GM21447 (cell line): ENCODE results near the gene GLB1L3.
A peak's percentile ranks its signal among the peaks of the same experiment; 100 is the strongest.
"Not testable (repeated sequence)": the region's sequence is repeated elsewhere in the genome, so short reads cannot be mapped to it uniquely, and the experiment has no call there.

Source experiments
- ATAC-seq: cut with Tn5 transposase; IDR thresholded peaks from one replicate; pipeline ENCODE4 v1.9.1; 2021; ENCODE audit not compliant: unreplicated experiment

GLB1L3 gene

DNA sequence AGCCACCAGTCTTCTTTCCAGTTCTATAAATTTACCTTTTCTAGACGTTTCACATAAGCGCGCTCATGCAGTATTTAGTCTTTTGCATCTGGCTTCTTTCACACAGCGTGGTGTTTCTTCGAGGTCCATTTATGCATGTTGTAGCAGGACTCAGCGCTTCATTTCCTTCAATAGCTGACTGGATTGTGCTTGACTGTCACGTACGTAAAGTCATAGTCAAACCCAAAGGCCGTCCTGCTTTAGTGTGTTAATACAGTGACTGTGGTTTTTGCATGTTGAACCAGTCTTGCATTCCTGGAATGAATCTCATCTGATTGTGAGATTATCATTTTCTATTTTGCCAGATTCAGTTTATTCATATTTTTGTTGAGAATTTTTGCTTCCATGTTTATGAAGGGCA, 18.5 kb downstream of the GLB1L3 start:
- no peak for ATAC-seq

DNA sequence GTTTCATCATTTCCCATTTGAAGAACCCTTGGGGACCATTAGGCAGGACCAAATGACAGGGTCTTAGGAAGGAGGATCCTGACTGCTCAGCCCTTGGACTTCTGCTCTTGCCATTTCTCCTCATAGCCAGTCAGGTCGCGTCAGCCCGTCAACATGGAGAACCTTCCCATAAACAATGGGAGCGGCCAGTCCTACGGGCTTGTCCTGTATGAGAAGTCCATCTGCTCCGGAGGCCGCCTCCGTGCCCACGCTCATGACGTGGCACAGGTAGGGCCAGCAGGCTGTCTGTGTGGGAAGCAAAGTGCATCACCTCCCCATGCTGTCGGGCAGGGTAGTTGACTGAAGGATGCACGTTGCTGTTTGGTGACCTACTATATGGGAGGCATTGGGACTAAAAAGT, 36.0 kb downstream of the GLB1L3 start:
- no peak for ATAC-seq

DNA sequence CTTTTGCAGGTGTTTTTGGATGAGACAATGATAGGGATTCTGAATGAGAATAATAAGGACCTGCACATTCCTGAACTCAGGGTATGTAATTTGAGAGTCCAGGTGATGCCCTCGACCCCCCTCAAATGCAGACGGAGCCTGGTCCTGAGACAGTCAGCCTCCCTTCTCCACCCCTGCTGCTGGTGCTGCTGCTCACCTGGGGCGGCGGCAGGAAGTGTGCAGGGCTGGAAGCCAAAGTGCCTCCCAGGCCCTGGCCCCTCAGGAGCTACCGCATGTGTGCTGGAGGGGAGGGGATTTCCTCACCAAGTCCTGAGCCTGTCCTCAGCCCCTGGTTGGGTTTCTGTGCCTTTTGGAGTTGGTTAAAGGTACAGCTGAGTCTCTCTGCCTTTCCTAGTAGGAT, 36.6 kb downstream of the GLB1L3 start:
- ATAC-seq, result no peak

DNA sequence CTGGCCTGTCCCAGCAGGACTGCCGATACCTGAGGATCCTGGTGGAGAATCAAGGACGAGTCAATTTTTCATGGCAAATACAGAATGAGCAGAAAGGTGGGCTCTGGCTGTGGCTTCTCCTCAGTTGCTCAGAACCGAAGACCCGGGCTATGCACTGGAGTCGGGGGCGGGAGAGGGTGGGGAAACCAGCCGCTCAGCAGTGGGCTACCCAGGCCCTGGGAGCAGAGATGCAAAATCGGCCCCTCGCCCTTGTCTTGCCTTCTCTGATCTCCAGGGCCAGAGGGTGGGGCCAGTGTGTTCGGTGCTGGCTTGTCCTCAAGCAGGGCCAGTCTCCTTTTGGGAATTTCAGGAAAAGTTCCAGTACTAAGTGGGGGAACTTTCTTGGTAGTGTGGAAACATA, 37.2 kb downstream of the GLB1L3 start:
- no peak for ATAC-seq

DNA sequence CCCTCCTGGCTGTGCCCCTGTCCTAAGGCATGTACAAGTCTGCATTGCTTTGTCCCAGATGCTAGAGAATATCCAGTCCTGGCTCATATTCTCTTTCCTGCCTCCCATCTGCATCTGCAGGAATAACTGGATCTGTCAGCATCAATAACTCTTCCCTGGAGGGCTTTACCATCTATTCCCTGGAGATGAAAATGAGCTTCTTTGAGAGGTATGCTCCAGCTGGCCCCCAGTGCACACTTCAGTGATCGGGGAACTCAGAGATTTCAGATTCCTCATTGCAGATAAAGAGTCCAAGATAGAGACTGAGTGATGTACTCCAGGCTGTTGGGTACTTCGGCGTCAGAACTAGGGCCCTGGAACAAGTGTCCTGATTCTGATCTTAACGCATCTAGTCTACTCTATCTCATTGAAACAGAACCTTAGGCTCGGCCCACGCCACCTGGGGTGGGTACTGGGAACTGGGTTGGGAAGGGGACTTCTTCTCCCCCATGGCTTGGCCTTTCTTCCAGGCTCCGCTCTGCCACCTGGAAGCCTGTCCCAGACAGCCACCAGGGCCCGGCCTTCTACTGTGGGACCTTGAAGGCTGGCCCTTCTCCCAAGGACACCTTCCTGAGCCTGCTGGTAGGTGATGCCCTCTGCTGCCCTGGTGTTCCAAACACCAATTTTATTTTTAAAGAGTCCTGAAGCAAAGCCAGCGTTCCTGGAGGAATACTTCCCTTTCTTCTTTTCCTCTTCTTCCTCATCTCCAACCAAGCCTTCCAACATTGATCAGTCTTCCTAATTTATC, 37.8 kb downstream of the GLB1L3 start:
- ATAC-seq, result no peak

DNA sequence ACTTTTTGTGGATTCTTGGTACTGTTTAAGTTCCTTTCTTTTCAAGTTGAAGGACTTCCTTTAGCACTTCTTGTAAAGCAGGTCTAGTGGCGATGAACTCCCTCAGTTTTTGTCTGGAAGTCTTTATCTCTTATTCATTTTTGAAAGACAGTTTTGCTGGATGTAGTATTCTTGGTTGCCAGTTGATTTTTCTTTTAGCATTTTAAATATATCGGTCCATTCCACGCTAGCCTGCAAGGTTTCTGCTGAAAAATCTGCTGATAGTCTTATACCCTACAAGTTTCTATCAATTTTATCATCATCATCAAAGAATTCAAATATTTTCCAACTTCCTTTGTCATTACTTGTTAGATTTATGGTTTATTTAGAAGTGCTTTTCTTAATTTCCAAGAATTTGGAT, 40.9 kb downstream of the GLB1L3 start:
- ATAC-seq, result no peak

DNA sequence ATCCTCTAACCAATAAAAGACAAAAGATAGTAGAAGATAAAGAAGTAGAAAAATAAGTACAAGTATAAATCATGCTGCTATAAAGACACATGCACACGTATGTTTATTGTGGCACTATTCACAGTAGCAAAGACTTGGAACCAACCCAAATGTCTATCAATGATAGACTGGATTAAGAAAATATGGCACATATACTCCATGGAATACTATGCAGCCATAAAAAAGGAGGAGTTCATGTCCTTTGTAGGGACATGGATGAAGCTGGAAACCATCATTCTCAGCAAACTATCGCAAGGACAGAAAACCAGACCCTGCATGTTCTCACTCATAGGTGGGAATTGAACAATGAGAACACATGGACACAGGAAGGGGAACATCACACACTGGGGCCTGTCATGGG, 45.2 kb downstream of the GLB1L3 start:
- ATAC-seq, result not testable (repeated sequence)

DNA sequence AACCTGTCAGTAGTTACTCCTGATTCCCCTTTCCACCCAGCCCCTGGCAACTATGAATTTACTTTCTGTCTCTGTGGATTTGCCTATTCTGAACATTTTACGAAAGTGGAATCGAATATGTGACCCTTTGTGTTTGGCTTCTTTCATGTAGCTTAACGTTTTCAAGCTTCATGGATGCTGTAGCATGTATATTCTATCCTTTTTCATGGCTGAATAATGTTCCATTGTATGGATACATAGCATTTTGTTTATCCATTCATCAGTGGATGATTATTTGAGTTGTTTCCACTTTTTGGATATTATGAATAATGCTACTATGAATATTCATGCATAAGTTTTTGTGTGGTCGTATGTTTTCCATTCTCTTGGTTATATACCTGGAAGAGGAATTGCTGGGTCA, 46.4 kb downstream of the GLB1L3 start:
- ATAC-seq, result no peak

DNA sequence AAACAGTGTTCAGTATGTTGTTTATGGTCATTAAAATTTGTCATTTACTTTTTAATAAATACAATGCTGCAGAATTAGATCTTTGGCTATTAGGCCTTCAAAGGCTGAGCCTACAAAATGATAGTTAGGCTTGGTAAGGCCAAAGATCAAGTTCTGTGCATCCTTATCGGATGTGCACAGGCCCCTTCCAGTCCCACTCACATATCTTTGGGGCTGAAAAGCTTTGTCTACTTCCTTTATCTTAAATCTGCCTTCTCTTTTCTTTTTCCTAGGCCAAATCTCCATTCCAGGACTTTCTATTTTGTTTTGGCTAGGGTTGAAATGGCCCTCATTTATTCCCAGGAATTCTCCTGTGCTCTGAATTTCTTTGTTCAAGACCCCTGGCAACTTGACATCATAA, 52.3 kb downstream of the GLB1L3 start:
- ATAC-seq, result no peak

DNA sequence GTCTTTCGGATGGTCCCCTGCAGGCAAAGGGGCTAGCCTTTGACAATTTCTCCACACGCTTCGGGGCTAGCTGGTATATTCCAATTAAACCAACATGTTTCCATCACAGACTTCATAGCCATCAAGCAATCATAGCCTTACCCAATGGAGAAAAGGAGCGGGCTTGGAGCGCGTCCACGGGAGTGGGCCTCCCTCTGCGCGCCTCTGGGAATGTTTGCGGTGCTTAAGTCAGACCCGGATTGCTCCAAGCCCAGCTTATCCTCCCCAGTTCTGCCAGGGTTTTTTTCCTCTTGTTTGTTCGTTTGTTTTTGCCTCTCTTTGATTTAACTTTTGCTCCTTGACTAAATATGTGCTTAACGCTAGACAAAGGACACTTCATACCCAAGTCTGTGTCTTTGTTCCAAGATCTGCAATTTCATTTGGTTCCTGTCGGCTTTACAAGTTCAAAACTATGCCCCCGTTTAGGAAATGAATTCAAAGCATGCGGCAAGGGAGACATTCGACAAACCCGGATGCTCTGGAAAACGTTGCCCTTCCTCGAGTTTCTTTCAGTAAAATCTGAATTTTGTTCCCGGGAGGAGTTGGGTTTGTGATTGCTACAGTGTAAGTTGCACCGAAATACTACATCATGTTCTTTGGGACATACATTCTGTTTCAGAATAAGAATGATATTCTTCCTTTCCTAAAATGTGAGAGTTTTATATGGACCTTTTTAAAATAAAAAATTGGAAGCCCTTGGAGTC, 54.6 kb downstream of the GLB1L3 start:
- no peak for ATAC-seq

DNA sequence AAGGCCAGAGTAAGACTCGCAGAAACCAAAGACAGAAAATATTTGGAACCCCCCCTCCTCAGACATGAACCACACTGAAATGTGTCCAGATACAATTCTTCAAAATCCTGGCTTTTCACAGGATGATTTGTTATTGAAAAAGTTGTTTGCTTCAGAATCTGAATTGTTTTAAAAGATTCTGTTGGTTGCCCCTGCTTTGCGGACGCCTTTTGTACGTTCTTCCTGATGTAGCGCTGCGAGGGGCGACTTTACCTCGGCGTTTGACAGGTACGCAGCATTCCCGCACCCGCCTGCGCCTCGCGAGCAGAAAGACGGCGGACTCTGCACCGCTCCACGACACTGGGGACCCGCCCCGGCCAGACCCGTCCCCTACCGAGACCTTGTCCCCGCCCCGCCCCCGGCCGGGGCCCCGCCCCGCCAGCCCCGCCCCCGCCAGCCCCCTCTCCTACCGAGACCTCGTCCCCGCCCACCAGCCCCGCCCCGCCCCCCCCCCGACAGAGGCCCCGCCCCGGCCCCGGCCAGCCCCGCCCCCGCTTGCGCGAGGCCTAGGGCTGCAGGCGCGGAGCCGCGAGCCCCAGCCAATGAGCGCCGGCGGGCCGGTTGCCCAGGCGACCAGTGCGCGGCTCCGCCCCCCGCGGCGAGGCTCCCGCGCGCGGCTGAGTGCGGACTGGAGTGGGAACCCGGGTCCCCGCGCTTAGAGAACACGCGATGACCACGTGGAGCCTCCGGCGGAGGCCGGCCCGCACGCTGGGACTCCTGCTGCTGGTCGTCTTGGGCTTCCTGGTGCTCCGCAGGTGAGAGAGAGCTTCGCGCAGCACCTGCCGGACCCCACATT, 55.4 kb downstream of the GLB1L3 start, which contains the start of gene GLB1L2:
Gene GLB1L2, plus strand, starts transcription at position 635 of the 835 bp plus-strand sequence. Its CDS starts 74 bp downstream, at position 709.
- peak; percentile 76 for ATAC-seq

DNA sequence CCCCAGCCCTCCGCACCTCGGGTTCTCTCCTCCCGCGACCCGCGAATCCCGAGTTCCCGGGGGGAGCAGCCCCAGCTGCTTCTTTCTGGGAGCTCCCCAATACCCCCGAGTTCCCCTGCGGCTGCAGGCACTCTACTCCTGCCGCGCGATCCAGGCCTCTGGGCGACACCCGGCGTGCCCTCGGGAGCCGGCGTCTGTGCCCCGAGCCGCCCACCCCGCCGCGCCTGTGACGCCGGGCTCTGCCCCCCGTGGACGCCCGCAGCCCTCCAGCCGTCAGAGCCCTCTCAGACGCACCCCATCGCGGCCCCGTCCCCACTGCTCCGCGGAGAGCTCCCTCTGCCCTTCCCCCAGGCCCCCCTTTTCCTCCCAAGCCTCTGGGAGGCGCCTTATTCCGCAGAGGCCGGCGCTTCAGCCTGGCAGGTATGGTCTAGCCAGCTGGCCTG, 56.0 kb downstream of the GLB1L3 start:
- peak; percentile 23 for ATAC-seq

DNA sequence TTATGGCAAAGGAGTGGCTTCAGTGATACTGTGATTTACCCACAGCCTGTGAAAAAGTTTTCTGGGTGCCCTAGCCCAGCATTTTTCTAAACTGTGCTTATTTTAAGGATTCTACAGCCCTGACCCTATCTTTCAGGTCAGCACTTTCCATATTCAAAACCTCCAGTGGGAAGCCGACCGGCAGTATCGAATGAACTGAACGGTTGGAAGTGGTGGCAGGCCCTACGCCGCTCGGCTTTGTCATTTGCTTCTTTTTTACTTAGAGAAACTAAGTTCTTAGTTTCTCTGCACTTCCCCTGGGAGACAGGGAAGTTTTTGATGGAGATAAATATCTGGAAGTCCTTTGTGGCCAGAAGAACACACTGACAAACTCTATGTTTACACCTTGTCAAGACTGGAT, 56.6 kb downstream of the GLB1L3 start:
- ATAC-seq, result no peak

DNA sequence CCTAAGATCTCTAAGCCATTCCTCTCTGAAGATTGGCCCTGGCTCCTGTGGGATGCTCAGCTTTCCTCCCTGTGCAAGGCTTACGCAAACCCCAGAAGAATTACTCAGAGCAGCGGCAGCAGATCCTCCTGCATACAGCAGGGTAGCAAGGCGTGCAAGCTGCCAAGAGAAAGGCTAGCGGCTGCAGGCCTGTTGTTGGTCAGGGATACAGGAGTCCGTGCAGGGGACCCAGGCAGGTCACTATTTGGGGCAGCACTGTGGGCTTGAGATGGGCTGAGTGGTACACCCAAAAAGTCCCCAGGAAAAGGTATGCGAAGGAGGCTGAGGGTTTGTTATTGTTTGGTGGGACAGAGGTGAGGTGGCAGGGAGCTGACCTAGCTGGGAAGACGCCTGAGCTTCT, 57.1 kb downstream of the GLB1L3 start:
- no peak for ATAC-seq

DNA sequence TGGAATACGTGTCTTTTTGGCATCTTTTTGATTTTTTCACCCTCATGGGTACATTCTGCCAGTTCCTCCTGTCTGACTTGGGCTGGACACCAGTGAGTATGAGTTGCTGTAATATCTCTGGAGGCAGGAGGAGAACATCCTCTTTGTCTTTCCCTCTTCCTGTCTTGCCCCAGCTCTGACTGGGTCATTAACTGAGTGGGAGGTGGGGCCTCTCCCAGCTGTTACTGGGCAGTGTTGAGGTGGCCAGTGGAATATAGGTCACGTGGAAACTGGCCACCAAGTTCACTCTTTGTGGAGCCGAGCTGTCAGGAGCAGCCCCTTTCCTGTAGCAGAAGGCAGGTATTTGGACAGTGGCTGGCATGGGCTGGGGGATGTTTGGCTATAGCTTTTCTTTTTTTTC, 57.8 kb downstream of the GLB1L3 start:
- ATAC-seq, result no peak

DNA sequence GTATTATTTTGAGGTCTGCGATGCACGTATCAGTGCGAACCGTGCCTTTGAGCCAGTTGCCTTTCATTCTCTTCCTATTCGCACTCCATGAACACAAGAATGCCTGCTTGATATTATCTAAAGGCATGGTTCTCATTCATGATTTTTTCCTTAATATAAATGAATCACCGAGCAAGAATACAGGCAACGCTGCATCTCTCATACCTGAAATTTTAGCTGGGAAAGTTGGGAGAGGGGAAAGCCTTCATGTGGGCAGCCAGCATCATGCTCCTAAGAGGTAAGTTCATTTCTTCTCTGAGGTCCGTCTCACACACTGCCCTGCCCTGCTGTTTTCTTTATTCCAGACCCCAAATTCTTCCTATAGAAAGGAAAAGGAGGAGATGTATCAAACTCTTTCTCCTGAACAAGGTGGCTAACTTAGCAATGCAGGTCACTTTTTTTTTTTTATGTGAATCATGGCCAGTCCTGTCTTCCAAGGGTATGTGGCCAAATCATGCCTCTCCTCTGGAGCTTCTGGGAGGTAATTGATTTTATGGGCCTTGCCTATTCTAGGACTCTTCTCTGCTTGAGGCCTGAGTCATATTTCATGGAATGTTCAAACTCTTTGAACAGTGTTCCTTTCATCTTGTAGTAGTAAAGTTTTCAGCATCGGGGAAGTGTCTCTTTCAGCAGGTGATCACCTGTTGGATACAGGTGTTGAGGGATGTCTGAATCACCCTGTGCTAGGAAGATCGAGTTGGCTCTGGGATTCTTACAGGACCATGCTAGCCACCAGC, 58.8 kb downstream of the GLB1L3 start:
- ATAC-seq, result no peak

DNA sequence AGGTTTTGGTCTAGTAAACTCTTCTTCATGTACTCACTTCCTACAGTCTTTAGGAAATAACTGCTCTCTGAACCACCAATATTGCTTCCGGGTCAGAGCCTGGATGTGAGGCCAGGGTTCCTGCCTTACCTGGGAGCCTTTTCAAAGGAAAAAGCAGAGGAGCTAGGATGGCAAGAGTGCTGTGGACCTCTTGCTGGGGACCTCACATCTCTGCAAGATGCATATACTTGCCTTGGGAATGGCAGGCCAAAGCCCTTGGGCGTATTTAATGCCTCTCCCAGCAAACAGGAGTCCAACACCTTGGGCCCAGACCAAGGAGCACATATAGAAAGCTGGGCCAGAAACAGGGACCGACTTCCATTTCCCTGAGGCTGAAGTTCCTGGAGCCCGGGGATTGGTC, 60.9 kb downstream of the GLB1L3 start:
- no peak for ATAC-seq

DNA sequence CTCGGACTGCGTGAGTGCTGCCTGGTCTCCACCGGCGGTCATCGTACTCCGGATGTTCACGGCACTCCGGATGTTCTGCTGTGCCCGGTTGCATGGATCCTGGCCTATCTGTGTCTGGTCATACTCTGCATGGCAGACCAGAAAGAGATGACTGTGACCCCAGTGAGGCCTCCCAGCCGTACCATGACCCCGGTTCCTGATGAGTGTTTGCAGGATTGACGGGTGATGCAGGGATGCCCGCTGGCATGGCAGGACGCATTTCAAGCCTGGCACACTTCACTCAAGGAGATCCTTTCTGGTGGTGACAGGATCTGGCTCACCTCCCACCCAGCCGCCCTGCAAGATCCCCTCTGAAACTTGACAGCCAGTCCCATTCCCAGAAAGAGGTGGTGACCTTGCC, 61.9 kb downstream of the GLB1L3 start:
- no peak for ATAC-seq

DNA sequence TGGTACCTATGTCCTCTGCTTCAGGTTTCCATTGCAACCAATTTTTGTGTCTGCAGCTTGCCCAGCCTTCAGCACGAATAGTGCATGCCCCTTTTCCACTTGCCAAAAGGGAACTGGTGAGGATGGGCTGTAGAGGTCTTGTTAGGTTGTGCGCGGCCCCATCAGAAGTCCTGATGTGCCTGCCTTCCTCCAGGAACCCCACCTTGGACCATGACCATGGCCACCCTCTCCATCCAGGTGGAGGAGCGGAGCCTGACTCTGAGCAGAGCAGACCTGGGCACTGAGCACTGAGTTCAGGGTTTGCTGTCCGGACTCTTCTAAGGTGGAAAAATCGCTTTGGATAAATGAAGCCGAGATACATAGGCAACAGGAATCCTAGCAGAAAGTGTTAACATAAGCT, 62.5 kb downstream of the GLB1L3 start:
- ATAC-seq, result no peak

DNA sequence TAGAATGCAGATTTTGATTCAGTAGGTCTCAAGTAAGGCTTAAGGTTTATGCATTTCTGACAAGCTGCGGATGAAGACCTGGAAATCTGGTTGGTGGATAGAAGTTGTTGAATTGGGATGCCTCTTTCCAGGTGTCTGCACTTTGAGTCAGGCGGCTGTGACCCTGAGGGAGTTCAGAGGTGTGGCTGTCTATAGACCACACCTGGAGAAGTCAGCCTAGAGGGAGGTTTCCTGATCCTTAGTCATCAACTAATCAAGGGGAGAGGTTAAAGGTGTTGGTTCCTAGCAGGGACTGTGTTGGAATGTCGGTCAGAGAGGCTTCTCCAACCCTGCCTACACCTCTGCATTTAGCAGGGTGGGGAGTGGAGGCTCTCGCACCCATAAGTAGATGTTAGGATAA, 63.6 kb downstream of the GLB1L3 start:
- ATAC-seq, result no peak
